AG09309 (cell line): ENCODE results near the gene PLEKHA1.
A peak's percentile ranks its signal among the peaks of the same experiment; 100 is the strongest.

ENCODE experiments used
- DNase-seq: peaks from one replicate; pipeline ENCODE4 v3.0.0-alpha.2; 2010; ENCODE audit warnings: low read depth
- H3K4me3 ChIP-seq: 2 replicates; pipeline ENCODE4 v1.5.1; 2011; ENCODE audit warnings: mild to moderate bottlenecking, low read depth, low read length, moderate library complexity; ENCODE audit not compliant: control insufficient read depth
- CTCF ChIP-seq: IDR thresholded peaks from 2 replicates; pipeline ENCODE4 v1.5.1; 2011; ENCODE audit warnings: mild to moderate bottlenecking, low read depth, low read length, inconsistent platforms; ENCODE audit not compliant: insufficient read depth, control insufficient read depth; ENCODE audit errors: missing control alignments

PLEKHA1 gene

GRCh38 chr10:122455376-122456079, 81.0 kb downstream of the PLEKHA1 start:
- DNase-seq, result no peak
- H3K4me3 ChIP-seq, result no peak overlapping the region
- TF ChIP-seq CTCF, result no peak

- H3K4me3 ChIP-seq, result no peak overlapping the region
- no peak for TF ChIP-seq CTCF
- no peak for DNase-seq
These were observed 83.4 kb downstream of the PLEKHA1 start for GRCh38 chr10:122457934-122458333.

- no peak for DNase-seq
- TF ChIP-seq CTCF, result no peak
- H3K4me3 ChIP-seq, result no peak overlapping the region
These were observed 84.2 kb downstream of the PLEKHA1 start for GRCh38 chr10:122458693-122459092.

- peak; percentile 63 for DNase-seq
- TF ChIP-seq CTCF, result no peak
- no peak overlapping the region for H3K4me3 ChIP-seq
These were observed 85.2 kb downstream of the PLEKHA1 start for GRCh38 chr10:122459561-122460273.

- peak overlapping the region; percentile 85 for H3K4me3 ChIP-seq
- DNase-seq, result no peak
These were observed 86.4 kb downstream of the PLEKHA1 start for GRCh38 chr10:122460891-122461293.

GRCh38 chr10:122461367-122461728, 86.8 kb downstream of the PLEKHA1 start, which contains the start of gene HTRA1:
Gene HTRA1, plus strand, starts transcription at chr10:122461553. Its CDS starts 100 bp downstream, at chr10:122461653.
- DNase-seq, result no peak

More at GRCh38 chr10:122460891-122461293, 86.4 kb downstream of the PLEKHA1 start:
- TF ChIP-seq CTCF, result no peak

More at GRCh38 chr10:122461367-122461728, 86.8 kb downstream of the PLEKHA1 start, which contains the start of gene HTRA1:
- TF ChIP-seq CTCF, result no peak
- peak within 1 kb of the TSS; percentile 85 for H3K4me3 ChIP-seq
